HG03354 (cell line): ENCODE results near the gene TROAP.
A peak's percentile ranks its signal among the peaks of the same experiment; 100 is the strongest.
"Not testable (repeated sequence)": the region's sequence is repeated elsewhere in the genome, so short reads cannot be mapped to it uniquely, and the experiment has no call there.

Source experiments
- ATAC-seq: cut with Tn5 transposase; IDR thresholded peaks from one replicate; pipeline ENCODE4 v1.9.1; 2021; ENCODE audit warnings: mild to moderate bottlenecking; ENCODE audit not compliant: unreplicated experiment, poor library complexity, severe bottlenecking

The TROAP gene

DNA sequence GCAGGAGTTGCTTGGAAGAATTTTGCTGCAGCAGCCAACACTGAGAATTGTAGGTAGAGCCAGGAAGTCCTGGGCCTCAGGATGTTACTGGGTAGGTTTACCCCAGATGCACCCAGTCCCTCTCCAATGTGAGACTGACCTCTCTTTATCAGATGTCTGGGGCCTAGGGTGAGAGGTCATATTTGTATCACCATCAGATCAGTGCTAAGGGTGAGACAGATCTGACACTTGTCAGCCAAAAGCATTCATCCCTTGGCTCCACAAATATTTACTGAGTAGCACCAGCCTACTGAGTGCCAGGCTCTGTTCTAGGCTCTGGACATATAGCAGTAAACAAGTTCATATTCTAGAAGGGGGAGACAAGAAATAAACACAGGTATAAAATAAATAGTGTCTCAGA is 4.3 kb downstream of the TROAP start:
- no peak for ATAC-seq

DNA sequence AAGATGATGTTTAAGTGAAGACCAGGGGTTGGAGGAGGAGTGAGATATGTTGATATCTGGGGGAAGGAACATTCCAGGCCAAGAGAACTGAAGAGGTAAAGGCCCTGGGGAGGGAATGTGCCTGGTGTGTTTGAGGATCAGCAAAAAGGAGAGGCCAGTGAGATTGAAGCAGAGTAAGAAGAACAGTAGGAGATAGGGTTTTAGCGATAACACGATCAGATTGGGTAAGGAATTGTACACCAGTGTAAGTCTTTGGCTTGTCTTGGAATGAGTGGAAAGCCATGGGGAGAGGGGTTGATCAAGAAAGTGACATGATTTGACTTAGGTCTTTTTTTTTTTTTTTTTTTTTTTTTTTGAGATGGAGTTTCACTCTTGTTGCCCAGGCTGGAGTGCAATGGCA is 4.8 kb downstream of the TROAP start:
- ATAC-seq, result no peak

DNA sequence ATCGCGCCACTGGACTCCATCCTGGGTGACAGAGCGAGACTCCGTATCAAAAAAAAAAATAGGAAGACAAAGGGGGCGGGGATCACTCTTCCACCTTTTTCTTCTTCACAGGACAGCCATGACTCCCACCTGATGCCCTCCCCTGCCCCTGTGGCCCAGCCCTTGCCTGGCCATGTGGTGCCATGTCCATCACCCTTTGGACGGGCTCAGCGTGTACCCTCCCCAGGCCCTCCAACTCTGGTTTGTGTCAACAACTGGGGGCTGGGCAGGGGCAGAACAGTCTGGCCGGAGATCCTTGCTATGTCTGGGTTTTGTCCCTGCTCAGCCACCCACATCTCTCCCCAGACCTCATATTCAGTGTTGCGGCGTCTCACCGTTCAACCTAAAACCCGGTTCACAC is 5.8 kb downstream of the TROAP start:
- no peak for ATAC-seq

DNA sequence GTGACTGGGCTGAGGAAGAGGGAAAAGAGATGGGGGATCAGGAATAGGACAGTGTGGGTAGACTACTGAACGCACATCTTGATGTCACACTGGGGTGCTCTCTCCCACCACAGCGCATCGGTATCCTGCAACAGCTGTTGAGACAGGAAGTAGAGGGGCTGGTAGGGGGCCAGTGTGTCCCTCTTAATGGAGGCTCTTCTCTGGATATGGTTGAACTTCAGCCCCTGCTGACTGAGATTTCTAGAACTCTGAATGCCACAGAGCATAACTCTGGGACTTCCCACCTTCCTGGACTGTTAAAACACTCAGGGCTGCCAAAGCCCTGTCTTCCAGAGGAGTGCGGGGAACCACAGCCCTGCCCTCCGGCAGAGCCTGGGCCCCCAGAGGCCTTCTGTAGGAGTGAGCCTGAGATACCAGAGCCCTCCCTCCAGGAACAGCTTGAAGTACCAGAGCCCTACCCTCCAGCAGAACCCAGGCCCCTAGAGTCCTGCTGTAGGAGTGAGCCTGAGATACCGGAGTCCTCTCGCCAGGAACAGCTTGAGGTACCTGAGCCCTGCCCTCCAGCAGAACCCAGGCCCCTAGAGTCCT is 7.1 kb downstream of the TROAP start:
- no peak for ATAC-seq

DNA sequence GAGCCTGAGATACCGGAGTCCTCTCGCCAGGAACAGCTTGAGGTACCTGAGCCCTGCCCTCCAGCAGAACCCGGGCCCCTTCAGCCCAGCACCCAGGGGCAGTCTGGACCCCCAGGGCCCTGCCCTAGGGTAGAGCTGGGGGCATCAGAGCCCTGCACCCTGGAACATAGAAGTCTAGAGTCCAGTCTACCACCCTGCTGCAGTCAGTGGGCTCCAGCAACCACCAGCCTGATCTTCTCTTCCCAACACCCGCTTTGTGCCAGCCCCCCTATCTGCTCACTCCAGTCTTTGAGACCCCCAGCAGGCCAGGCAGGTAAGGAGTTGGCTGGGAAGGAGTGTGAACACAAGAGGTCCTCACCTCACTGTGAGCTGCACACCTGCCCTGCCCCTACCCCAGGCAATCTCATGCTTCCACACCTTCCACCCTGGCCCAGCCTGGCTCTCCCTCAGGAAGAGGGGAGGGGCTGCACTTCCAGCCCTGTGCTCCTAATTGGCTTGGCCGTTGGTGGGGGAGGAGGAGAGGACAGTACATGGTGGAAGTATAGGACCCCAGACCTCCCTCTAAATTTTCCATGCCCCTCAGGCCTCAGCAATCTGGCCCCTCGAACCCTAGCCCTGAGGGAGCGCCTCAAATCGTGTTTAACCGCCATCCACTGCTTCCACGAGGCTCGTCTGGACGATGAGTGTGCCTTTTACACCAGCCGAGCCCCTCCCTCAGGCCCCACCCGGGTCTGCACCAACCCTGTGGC is 7.8 kb downstream of the TROAP start:
- ATAC-seq, result no peak

DNA sequence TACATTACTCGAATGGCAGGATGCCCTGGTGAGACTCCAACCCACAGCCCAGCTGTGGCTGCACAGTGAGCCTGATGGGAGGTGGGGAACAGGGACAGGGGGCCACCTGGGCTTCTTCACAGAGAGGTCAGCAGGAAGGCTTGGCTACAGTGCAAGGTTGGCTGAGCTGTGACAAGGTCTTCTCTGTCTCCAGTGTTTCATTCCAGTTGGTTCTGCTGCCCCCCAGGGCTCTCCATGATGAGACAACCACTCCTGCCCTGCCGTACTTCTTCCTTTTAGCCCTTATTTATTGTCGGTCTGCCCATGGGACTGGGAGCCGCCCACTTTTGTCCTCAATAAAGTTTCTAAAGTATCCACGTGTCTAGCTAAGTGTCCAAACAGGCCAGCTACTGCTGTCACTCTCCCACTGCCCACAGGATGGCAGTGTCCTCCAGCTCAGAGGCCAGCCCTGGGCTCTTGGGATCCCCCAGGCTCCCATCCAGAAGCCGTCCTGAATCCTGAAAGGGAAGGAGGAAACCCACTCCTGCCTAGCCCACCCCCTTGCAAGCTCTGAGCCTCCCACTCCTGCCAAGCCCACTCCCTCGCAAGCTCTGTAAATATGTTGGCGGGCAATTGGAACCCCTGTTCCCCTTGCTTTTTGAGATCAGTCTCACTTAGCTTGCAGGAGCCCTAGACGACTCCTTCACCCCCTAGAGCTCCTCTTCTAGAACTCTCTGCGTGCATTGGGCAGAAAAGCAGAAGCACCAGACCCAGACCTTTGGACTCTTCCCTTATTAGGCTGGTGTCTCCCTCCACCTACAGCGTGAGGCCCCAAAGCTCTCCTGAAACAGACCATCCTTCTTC is 8.5 kb downstream of the TROAP start:
- ATAC-seq, result no peak

DNA sequence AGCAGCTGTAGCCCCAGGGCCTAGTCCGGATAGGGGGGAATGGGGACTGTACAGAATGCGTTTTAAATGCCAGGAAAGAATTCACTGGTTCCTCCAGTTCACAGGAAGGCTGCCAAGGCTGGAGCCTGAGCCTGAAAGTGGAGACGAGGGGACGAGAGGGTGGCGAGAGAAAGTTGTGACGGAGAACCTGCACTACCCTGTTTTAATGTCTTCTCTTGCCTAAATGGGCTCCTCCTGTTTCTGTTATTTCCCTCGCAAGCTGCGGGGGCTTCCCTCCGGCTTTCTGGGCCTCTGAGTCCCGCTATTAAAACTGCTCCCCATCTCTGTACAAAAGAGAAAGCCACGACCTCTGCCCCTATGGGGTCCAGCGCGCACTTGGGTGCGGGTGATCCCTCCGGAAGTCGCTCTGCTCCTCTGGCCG is 9.4 kb downstream of the TROAP start:
- no peak for ATAC-seq

DNA sequence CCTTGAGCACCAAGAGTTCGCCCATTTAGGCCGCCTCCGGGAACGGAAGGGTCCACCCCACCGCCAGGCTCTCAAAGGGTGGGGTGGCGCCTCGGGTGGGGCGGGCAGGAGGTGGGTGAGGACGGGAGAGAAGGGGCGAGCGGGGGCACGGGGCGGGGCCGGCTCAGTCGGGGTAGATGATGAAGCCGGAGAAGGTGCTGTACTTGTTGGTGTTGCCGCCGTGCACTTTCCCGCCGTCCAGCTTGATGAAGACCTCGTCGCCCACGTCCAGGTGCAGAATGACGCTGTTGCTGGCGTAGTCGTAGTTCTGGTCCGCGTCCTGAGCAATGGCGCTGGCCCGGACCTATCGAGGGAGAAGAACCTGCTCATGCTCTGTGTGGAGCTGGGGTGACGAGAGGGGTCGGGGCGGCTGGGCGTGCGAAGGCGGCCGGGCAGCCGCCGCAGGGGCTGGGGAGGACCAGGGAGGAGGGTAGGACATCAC is 9.9 kb downstream of the TROAP start:
- ATAC-seq, result no peak

DNA sequence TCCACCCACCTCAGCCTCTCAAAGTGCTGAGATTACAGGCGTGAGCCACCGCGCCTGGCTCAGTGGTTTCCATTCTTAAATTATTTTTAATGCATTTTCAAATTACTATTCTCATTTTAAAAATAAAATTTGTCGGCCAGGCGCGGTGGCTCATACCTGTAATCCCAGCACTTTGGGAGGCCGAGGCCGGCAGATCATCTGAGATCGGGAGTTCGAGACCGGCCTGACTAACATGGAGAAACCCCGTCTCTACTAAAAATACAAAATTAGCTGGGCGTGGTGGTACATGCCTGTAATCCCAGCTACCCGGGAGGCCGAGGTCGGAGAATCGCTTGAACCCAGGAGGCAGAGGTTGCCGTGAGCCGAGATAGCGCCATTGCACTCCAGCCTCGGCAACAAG is 10.7 kb downstream of the TROAP start:
- ATAC-seq, result not testable (repeated sequence)

DNA sequence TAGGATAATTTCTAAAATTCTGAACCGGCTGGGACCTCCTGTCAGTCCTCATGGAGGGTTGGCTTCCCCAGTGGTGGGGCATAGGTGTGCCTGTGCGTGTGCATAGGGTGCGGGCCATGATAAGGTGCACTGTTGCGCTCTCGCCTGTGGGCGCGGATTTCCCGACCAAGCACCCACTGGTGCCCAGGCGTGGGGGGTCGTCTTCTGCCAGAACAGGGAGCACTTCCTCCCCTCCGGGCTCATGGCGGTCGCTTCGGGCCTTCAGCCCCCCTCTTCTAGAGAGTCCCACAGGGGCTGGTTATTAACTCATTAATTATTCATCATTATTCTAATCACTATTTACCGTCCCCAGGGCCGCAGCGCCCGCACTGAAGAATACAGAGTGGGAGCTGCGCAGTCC is 11.2 kb downstream of the TROAP start:
- no peak for ATAC-seq

DNA sequence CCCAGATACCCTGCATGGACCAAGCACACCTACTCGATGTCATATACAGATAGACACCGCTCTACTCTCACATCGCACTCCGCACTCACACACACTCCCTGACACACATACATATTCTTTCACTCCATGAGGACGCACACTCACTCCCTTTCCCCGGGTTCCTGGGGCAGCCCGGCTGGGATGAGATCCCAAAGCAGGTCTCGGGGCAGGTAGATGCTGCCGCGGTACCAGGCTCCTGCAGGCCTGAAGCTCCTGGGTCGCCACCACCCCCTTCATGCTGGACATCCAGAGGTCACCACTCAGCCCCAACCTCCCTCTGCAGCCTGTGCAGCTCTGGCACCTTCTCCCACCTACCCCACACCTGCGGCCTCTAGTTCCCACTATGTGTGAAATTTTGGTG is 11.6 kb downstream of the TROAP start:
- no peak for ATAC-seq

DNA sequence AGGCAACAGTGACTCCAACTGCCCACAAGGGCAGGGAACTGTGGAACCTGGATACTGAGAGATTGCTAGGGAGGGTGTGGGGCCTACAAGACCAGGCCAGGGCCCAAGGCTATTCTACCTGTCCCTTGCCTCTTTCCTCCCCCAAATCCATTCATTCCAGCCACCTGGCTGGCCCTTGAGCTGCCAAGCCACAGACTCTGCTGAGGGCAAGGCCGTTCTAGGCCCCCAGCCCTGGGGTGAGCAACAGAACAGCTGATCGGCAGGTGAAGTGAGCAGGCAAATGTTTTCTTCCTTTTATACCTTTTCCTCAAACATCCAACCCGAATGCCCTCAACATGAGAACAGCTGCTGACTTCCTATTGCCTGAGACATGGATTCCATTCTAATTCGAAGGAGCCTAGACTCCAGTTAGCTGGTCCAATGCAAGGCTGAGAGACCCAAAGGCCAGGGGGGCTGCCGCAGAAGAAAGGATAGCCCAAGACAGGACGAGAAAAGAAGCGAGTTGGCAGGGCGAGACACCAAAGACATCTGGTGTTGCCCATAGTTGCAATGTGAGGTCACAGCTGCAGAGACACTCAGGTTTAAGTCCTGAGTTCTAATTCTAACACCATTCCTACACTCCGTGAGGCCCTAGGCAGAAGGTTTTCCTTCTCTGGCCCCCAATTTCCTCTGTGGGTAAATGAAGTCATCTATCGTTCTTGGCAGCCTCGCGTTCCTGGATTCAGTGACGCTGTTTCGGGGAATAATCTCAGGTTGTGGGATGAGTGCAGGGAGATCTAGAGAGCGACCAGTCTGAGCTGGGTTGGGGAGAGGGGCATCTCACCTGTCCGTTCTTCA is 12.3 kb downstream of the TROAP start:
- ATAC-seq, result no peak

DNA sequence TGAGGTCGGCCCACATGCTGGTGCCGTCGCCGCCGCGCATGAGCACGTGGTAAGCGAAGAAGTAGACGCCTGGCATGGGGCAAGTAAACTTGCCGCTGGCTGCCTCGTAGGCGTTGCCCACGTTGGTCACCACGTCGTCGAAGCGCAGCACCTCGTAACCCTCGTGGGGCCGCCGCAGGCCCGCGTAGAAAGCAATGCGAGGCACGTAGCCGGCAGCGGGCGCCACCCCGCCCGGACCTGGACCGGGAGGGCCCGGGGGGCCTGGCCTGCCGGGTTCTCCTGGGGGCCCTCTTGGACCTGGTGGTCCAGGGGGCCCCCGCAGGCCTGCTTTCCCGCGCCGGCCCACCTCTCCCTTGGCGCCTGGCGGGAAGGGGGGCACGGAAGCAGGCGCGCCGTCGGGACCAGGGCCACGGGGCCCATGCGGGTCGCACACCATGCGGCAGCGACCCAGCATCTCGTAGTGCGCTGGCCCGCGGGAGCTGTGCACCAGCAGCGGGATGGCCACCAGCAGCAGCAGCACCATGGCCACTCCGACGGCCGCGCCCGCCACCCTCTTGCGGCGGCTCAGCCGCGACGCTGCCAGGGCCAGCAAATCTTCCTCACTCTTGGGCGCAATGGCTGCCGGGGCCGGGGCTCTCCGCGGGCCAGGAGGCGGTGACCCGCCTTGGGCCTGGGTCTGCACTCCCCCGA is 13.0 kb downstream of the TROAP start:
- no peak for ATAC-seq

DNA sequence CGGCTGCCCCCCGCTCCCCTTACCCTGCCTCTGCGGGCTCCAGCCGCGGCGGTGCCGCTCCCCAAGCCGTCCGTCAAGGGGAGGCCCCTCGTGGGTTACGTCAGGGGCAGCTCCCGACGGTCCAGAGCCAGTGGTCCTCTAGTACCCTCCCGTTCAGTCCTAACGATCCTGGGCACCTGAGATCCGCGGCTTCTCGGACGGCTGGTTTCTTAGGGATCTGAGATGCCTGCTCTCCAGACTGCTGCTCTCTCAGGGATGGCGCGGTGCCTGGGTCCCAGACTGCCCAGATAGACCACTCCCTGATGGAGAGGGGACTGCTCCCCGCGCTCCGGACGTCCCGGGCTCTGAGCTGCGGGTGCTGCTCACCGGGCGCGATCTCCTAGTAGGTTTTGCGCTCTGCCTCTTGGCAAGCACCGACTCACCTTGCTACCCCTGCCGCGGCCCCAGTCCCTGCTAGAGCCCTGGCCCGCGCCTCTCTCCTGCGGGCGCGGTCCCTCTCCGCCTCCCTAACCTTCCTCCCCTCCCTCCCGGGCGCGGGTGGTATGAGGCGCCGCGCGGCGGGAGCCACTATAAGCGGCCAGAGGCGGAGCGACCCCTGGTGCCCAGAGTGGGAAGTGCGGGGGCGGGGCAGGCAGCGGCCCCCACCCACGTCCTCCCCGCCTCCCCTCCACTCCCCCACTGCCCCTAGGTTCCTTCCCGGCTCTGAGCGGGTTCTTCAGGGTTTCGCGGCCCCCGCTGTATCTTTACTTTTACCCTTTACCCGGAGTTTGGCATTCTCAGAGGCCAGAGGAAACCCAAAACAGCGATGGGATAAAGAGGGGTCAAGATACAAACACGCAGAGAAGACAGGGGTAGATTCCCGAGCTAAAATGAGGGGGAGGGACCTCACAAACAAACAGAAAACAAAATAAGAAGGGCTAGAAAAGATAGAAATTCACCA is 13.9 kb downstream of the TROAP start, which contains the start of gene C1QL4:
C1QL4 (minus strand) TSS at position 544 of the 940 bp plus-strand sequence. CDS start 711 bp downstream, outside the sequence.
- peak; percentile 74 for ATAC-seq

DNA sequence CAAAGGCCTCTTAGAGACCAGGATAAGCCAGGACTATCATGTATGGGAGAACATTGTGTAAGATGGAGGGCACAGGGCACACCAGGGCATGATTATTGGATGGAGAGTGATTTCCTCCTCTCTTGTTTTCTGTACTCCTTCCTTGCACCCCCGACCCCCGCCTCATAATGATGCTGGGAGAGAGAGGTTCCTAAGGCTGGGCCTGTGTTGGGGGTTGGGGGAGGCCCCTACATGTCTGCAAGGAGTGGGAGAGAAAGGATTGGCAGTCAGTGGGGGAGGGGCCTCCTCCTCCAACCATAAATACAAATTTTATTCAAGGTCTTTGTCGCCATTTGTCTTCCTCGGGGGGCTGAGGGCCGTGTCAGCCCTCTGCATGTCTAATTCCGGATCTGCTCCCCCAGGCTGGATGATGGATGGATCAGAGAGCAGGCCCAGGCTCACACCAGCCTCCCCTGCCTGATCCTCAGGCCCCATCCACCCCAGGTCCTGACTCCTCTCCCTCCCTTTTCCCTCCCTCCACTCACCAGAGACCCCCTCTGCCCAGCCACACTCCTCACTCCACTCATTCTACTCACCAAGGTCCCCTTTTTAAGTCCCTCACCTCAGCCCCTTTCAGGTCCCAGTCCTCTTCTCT is 15.9 kb downstream of the TROAP start:
- ATAC-seq, result no peak

DNA sequence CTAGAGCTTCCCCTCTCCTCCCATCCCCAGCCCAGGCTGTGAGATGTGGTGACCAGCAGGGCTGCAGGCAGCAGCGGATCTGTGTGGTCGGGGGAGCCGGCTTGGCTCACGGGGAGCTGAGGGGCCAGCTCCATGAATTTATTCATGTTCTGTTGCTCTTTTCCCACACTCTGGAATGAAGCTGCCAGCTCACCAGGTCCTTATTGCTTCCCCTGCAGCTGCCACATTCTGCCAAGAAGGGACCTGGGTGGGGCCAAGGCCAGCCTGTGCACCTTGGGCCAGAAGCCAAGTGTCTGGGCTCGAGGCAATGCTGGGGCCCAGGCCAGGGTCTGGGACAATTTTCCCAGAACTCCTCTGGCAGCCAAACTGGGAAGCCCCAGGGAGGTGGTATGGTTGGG is 16.4 kb downstream of the TROAP start:
- ATAC-seq, result no peak

DNA sequence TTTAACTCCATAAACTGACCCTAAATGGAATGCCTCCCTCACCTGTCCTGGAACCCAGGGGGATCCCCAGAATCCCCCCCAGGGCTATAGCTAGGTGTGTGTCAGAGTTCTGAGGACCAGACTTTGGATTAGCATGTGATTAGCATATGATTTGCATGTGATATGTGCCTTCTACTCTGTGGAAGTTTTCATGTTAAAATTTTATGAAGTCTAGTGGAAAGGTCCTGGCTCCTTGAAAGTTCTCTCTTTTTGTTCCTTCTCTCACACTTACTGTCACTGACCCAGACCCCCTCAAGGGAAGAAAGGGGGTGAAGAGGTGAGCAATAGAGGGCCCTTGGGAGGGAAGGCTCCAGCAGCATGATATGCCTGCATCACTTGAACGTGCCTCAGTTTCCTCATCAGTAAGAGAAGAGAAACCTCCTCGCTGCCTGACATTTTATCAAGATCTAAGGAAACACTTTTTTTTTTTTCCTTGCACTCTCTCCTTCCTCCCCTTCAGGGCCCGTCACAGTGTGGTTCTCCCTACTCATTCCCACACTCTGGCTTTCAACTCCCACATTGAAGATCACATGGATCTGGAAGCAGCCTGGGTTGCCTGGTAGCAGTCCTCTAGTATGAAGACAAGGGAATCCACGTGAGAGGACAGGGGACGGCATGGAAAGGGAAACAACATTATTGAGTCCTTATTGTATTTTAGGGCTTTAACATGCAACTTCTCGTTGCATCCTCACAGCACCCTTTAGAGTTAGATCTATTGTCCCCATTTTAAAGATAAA is 17.2 kb downstream of the TROAP start:
- no peak for ATAC-seq
